Activated T-cell treated with anti-CD3 and anti-CD28 coated beads for 1 hour (primary cell): Measurements from ENCODE around the gene CHTOP.
A peak's percentile ranks its signal among the peaks of the same experiment; 100 is the strongest.
"Not testable (repeated sequence)": the region's sequence is repeated elsewhere in the genome, so short reads cannot be mapped to it uniquely, and the experiment has no call there.

Experiments used
- DNase-seq: peaks from one replicate; pipeline ENCODE4 v3.0.0-alpha.2; 2020; ENCODE audit warnings: low read depth

Gene CHTOP

DNA sequence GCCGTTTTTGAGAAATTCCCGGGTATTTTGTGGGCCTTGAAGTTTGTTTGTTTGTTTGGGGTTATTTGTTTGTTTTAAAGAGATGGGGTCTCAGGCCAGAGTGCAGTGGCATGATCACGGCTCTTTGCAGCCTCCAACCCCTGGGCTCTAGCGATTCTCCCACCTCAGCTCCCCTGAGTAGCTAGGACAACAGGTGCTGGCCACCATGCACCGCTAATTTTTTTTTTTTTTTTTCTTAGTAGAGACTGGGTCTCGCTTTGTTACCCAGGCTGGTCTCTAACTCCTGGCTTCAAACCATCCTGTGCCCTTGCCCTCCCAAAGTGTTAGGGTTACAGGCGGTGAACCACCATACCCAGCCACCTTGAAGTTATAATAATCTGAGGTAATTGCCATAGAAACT is 2.0 kb downstream of the CHTOP start:
- DNase-seq: no peak

DNA sequence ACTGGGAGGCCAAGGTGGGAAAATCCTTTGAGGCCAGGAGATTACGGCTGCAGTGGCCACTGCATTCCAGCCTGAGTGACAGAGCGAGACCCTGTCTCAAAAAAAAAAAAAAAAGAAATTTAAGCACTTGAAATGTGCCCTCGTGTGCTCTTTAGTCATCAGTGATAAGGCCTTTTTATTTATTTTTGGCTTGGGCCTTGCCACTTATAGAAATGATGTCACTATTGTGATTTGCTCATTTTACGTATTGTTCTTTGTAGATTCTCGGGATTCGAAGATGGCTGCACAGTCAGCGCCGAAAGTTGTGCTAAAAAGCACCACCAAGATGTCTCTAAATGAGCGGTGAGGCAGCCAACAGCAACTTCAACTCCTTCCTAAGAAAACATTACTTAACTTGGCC is 2.4 kb downstream of the CHTOP start:
- no peak for DNase-seq

DNA sequence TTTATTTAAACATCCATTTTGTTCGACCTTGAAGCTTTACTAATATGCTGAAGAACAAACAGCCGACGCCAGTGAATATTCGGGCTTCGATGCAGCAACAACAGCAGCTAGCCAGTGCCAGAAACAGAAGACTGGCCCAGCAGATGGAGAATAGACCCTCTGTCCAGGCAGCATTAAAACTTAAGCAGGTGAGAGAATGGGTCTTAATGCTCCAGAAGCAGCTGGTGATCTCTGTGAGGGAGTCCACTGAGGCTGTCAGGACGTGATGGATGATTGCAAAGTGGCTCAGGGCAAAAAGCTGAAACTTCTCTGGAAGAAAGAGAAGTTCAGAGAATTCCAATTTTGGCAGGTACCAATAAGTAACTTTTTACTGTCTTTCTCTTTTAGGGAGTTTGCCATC is 4.4 kb downstream of the CHTOP start:
- no peak for DNase-seq

DNA sequence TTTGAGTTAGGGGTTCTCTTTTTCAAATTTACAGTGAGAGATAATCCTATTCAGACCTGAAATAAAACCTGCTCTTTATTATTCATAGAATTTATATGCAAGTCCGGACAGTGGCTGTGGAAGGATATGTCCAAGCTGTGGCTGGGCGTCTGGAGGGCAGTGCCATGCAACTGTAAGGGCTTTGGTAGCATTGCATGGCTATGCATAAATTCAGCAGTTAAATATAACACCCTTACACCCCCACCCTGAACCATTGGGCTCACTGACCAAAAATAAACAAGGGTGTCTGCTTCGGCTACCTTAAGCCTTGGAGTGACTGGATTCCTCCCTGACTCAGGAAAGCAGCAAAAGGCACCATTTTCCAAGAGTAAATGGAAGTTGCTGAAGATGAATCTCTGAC is 5.4 kb downstream of the CHTOP start:
- no peak for DNase-seq

DNA sequence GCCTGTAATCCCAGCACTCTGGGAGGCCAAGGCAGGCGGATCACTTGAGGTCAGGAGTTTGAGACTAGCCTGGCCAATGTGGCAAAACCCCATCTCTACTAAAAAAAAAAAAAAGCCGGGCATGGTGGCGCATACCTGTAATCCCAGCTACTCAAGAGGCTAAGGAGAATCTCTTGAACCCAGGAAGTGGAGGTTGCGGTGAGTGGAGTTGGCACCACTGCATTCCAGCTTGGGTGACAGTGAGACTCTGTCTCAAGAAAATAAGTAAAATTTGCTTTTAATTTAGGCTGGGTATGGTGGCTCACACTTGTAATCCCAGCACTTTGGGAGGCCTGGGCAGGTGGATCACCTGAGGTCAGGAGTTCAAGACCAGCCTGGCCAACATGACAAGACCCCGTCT is 6.3 kb downstream of the CHTOP start:
- DNase-seq: not testable (repeated sequence)

DNA sequence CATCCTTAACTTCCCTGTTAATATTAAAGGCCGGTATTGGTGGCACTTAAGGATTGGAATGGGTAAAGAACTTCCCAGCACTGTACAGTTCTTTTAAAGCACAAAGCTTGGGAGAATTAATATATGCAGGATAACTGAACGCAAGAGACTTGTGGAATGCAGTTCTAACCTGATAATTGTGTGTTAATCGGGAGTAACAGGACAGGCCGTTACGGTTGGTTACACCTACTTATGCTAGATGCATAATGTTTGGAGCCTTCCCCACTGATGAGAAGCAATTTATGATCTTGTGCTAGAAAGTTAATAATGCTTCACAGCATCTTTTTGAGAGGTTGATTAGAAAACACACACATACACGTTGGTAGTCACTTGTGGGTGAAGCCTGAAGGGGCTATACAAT is 7.0 kb downstream of the CHTOP start:
- no peak for DNase-seq

DNA sequence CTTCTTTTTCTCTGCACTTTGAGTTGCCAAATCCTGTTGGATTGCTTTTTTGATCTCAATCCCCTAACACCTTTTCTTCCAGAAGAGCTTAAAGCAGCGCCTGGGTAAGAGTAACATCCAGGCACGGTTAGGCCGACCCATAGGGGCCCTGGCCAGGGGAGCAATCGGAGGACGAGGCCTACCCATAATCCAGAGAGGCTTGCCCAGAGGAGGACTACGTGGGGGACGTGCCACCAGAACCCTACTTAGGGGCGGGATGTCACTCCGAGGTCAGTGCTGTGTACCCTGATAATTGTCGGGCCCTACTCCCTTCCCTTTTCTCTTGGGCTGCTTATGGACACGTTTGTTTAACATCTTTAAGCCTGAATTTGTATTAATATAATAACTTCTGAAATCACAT is 8.3 kb downstream of the CHTOP start:
- no peak for DNase-seq

DNA sequence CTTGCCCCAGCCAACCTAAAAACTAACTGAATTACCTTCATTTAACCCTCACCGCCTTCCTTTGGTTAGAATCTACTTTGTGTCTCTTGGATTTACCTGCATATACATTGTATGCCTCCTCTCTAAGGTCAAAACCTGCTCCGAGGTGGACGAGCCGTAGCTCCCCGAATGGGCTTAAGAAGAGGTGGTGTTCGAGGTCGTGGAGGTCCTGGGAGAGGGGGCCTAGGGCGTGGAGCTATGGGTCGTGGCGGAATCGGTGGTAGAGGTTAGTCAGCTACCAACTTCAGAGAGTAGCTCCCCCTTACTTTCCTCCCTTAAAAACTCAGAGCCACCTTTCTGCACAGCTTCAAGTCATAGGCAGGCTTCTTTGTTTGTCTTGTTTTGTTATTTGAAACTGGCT is 9.2 kb downstream of the CHTOP start:
- no peak for DNase-seq

DNA sequence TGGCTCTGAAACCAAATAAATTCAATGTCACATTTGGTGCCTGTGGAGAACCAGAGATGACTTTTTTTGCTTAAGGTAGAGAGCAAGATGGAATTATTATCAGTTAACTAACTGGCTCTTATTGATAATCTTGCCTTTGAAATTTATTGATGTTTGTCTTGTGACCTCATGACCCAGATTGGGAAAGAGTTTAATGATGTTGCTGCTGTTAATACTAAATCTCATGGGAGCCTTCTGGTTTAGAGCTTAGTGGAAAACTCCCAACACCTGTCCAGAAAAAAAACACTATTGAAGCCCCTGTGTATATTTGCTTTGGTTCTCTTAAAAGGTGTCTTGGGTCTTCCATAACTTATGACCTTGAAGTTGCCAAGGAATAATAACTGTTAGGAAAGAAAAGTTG is 9.9 kb downstream of the CHTOP start:
- DNase-seq: no peak

DNA sequence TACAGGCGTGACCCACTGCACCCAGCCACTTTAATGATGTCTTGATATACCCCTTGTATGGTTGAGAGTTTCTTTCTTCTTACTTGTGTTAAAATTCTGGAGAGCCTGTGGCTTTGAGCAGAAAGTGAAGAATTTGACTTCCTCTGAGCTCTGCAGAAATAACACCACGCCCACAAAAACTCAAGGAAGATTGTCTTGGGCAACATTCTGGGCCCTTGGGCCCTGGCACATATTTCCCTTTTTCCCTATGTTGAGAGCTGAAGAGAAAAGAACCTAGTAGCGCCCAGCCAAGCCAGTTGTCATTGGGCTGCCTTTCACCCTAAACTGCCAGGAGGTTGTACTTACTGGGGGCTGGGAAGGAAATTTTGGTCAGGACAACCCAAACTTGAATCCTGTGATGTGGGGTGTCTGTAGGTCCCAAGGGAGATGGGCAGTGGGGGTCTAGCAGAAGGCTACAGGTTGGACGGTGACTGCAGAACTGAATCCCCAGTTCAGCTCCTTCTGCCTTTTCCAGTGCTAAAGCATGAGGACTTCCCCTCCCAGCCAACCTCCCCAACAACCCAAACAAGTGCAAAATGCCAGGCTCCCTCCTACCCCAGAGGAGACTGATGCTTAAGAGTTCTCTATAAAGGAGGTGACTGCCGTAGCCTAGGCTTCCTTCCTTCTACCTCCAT is 12.9 kb downstream of the CHTOP start:
- no peak for DNase-seq

DNA sequence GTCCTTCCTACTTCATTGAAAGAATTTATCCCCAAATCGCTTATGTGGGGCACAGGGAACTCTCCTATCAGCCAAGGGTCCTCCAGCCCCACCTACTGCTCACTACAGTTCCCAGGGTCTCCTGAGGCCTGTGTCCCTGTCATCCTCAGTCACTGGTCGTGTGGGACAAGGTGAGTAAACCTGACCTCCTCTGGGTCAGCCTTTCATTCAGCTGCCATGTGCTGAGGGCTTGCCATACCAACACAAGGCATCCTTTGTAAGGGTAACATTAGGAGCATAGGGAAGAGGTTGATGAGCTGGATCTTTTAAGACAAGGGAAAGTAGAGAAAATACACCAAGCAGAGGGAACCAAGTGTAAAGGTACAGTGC is 13.5 kb downstream of the CHTOP start:
- DNase-seq: no peak

DNA sequence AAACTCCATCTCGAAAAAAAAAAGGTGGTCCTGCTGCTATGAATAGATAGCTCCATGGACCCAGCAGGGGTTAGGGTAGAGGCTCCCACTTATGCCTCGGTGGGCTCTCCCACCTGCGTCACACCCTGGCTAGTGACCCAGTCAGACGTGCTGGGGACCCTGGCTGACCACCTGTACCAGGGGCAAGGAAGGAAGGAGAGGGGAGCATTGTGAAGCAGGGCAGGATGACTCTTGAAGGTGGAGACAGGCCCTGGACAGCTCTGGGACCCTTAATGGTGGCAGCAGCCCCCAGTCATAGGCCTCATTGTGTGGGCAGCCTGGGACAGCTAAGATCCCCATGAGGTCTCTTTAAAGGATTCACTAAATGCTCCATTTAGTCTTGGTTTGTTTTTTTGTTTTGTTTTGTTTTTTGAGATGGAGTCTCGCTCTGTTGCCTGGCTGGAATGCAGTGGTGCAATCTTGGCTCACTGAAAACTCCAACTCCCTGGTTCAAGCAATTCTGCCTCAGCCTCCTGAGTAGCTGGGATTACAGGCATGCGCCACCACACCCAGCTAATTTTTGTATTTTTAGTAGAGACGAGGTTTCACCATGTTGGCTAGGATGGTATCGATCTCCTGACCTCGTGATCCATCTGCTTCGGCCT is 14.3 kb downstream of the CHTOP start:
- DNase-seq: no peak

DNA sequence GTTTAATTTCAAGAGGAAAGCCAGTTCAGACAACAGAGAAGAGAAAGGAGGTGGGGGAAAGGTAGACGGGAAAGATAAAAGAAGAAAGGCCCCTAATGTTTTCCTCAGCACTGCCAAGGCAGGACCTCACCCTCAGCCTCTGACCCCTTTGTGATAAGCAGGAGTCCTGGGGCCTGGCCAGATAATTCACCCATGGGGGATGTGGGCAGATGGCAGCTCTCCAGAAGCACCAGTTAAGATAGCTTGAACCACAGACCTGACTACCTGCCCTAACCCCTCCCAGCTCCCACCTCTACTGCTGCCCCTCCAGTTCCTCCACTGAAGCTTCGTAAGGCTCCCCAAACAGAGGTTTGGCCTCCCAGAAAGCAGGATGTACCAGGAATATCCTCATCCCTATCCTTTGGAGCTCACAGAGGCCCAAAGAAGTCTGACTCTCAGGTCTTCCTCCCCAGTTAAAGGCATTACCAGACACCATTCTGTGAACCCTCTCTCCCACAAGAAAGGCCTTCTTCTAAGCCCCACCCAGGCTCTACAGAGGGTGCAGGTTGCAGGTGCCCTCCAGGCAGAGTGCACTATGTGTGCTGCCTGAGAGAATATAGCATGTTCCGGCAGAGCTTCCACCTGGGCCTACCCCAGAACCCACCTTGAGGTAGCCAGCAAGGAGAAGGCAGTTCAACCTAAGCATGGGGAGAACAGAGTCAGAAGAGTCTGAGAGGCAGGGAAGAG is 15.4 kb downstream of the CHTOP start:
- no peak for DNase-seq

DNA sequence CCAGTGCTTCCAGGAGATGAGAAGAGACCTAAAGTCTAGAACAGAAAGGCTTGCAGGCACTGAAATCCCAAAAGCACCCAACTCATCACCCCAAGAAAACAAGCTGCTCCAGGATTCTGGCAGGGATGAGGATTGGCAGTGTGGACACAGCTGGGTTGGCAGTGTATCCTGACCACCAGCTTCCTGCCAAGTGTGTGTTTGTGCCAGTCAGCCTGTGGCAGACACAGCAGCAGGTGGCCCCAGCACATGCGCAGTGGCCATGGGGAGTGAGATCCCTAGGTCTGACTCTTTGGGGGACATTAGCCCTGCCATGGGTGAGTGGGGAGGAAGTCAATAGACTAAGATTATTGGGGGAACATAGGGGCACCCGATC is 16.0 kb downstream of the CHTOP start:
- DNase-seq: no peak

DNA sequence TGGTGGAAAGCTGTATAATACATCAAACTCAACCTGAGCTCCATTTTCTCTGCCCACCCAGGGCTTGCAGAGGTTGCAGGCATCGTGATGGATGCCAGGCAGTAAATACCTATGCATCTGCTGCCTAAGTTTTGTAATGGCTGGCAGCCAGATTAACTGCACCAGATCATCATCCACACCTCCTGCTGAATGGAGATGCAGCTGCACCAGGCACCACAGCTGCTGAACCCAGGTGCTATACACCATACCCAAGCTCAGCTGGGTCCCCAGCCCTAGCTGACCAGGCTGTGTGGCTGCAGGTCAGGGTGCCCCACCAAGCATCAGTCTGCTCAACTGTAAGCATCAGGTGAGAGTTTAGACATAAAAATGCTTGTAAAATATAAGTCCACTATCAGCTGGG is 17.9 kb downstream of the CHTOP start:
- DNase-seq: no peak

DNA sequence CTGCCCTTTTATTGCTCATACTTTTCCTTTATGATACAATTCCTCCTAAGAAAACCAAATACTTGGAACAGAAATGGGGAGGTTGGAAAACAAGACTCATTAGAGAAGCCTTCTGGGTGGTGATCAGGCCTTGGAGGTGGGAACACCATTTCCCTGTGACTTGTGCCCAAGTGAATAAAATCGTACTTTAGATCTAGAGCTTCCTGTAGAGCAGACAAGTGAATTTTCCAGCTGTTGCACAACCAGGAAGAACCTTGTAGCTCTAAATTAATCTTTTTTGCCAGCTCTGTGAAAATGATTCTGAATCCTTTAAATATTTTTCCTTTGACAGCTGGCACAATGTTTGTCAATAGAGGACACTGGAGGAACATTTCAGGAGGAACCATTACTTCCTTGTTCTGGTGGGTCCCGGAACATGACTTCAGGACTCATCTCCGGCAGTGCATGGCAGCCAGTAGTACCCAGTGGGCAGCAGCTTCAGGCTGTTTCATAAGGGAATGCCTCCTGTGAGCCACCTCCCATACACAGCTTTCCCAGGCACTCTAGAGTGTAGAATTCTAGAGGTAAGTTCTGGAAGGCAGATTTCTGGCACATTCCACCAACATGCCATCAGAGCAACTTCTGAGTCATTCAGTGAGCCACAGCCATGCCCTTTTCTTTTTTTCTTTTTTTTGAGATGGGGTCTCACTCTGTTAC is 19.1 kb downstream of the CHTOP start:
- no peak for DNase-seq

DNA sequence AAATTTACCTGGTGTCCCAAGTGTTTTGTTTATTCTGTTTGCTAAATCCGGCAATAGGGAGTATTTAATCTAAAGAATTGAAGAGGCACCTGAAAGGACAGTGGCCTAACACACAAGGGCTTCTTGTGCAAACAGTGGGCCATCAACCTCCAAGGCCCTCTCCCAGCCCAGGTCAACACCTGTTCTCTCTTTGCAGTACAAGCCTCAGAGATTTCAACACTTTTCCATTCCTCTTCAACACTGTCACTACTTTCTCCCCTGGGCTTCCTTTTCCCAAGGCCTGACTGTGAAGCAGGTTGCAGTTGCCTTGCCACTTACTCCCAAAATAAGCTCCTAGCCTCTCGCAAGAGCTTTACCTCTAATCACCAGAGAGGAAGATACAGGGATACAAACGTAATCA is 21.5 kb downstream of the CHTOP start:
- no peak for DNase-seq

DNA sequence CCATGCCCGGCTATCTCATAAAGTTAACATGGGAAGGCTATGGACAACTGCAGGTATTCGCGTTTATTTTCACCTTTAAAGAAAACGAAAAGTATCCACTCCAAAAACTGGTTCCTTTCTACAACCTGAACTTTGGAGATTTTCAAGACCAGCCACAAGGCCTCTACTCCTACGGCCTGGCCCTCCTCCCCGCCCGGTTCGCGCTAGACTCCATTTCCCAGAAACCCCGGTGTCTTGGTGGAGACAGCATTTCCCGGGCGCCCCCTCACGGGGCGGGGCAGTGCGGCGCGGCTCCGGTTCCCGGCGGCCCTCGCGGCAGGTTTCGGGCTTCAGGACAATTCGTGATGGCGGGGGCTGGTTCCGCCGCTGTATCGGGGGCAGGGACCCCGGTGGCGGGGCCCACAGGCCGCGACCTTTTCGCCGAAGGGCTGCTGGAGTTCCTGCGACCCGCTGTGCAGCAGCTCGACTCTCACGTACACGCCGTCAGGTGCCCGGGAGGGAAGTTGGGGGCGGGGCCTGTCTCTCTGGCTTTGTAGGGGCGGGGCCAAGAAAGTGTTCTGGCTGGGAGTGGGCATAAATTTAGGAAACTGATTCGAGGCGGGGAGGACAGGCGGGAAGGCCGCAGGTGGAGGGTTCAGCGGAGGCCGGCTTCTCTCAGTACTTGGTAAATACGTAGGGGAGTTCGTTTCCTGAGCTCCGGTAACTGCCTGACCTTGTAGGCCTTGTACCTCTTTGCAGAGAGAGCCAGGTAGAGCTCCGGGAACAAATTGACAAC is 24.7 kb downstream of the CHTOP start, which contains the start of gene SNAPIN:
Gene SNAPIN, plus strand, starts transcription at position 304 of the 775 bp plus-strand sequence. Its CDS starts 41 bp downstream, at position 345.
- DNase-seq: peak; percentile 79

DNA sequence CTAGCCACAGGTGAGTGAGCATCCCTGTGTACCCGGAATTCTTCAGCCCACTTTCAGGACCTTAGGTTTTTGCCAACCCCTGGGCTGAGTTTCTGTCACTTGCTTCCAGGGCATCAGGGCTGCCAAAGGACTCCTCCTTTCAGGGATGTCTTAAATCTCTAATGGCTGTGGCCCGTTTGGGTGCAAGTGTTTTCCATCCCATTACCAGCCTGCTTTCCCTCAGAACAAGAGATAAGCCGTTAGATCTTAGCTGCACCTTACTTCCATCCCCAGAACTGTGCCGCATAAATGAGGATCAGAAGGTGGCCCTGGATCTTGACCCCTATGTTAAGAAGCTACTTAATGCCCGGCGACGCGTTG is 25.3 kb downstream of the CHTOP start:
- DNase-seq: no peak

DNA sequence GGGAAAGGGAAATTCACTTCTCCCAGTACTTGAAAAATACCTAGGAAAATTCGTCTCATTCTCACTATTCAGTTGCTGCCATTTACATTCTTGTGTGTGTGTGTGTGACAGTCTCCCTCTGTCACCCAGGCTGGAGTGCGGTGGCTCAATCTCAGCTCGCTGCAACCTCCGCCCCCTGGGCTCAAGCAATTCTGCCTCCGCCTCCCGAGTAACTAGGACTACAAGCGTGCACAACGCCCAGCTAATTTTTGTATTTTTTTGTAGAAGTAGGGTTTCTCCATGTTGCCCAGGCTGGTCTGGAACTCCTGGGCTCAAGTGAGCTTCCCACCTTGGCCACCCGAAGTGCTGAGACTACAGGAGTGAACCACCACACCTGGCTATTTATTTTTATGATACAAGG is 25.8 kb downstream of the CHTOP start:
- DNase-seq: no peak

DNA sequence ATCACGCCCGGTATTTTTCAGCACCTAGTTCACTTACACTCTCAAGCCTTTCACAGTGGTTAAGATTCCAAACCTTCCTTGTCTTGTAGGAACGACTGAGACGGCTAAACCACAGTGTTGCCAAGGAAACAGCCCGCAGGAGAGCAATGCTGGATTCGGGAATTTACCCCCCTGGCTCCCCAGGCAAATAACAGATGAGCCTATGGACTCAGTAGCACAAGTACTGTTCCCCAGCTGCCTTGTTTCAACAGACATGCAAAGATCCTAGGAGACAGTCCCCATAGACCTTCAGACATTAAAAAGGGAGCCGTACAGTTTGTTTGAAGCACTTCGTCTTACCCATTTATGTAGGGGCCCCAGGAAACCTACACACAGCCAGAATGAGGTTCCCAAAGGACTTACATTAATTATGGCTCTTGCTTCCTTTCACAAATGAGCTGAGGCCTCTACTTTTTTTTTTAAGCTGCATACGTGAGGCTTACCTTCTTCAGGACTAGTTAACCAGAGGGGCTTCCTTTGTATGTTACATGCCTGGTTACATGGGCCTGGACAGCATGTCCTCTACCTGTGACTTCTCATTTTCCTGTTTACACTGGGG is 27.3 kb downstream of the CHTOP start:
- no peak for DNase-seq

DNA sequence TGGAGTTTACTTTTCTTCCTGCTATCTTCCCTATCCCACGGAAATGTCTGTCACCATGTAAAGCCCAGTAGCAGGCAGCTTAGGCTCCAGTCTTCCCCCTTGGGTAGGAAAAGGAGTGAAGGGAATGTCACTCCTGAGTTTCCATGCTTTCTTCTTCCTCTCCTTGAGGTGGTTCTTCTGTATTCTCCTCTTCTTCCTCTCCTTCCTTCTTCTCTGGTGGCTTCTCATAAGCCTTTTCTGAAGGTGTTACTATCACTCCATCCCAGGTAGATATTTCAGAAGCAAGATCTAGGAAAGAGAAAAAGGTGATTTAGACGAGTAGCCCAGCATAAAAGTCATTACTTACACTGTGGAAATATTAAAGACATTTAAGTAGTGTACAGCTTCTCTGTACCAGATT is 28.4 kb downstream of the CHTOP start:
- DNase-seq: no peak
